Keratinocyte (primary cell): ENCODE results near the gene CALY. TPM values are rescaled to one million over a fixed set of nuclear protein-coding genes. Genes with fewer than 3 reads are reported as not detected.

Experiments
- DNase-seq: peaks from one replicate; pipeline ENCODE4 v3.0.0-alpha.2; 2011; ENCODE audit warnings: low read depth, missing footprints, low spot score
- FAIRE-seq: peaks from 2 replicates; lab custom pipeline; 2011; peaks lifted over from hg19 to GRCh38; lab: Jason Lieb, UNC
- H2AFZ ChIP-seq: 2 replicates; pipeline ENCODE4 v1.6.0; 2012; ENCODE audit warnings: low read length, control low read depth, inconsistent platforms; ENCODE audit not compliant: control insufficient read depth
- H3K27ac ChIP-seq: 2 replicates; pipeline ENCODE4 v1.5.1; 2011; ENCODE audit warnings: low read length; ENCODE audit not compliant: control insufficient read depth, insufficient read depth
- H3K27me3 ChIP-seq: 3 replicates; pipeline ENCODE4 v1.6.0; 2011; ENCODE audit warnings: low read length; ENCODE audit not compliant: control insufficient read depth, insufficient read depth; ENCODE audit errors: extremely low read depth
- H3K36me3 ChIP-seq, 2 experiments: 2 replicates in 1 of 2; 3 replicates in 1 of 2; pipeline ENCODE4 v1.5.1; 2011; ENCODE audit warnings: low read length in 2 of 2, mild to moderate bottlenecking in 1 of 2; ENCODE audit not compliant: control insufficient read depth in 2 of 2, insufficient read depth in 2 of 2; ENCODE audit errors: extremely low read depth in 1 of 2
- H3K4me1 ChIP-seq: 3 replicates; pipeline ENCODE4 v1.5.1; 2011; ENCODE audit warnings: low read length; ENCODE audit not compliant: control insufficient read depth, insufficient read depth; ENCODE audit errors: extremely low read depth
- H3K4me2 ChIP-seq: 3 replicates; pipeline ENCODE4 v1.6.0; 2011; ENCODE audit warnings: low read depth, low read length; ENCODE audit not compliant: control insufficient read depth, insufficient read depth; ENCODE audit errors: extremely low read depth
- H3K4me3 ChIP-seq, 3 experiments: fragments of 200-600 bp in 1 of 3; sonication (generic) in 1 of 3; 2 replicates in 2 of 3; 3 replicates in 1 of 3; pipeline ENCODE4 v1.5.1; 2011 to 2016; ENCODE audit warnings: low read length in 3 of 3, mild to moderate bottlenecking in 3 of 3, control low read depth in 2 of 3, inconsistent platforms in 1 of 3, low read depth in 1 of 3, mixed read lengths in 1 of 3, mixed run types in 1 of 3, moderate library complexity in 1 of 3; ENCODE audit not compliant: control insufficient read depth in 2 of 3, insufficient read depth in 2 of 3; ENCODE audit errors: extremely low read depth in 1 of 3
- H3K79me2 ChIP-seq: 2 replicates; pipeline ENCODE4 v1.6.0; 2012; ENCODE audit warnings: low read length; ENCODE audit not compliant: control insufficient read depth, insufficient read depth
- H3K9ac ChIP-seq: 3 replicates; pipeline ENCODE4 v1.6.0; 2011; ENCODE audit warnings: low read length; ENCODE audit not compliant: control insufficient read depth, insufficient read depth; ENCODE audit errors: extremely low read depth
- H3K9me1 ChIP-seq: 3 replicates; pipeline ENCODE4 v1.6.0; 2011; ENCODE audit warnings: low read length; ENCODE audit not compliant: control insufficient read depth, insufficient read depth; ENCODE audit errors: extremely low read depth
- H3K9me3 ChIP-seq: 2 replicates; pipeline ENCODE4 v1.5.1; 2012; ENCODE audit warnings: low read depth, low read length; ENCODE audit not compliant: control insufficient read depth
- H4K20me1 ChIP-seq: 3 replicates; pipeline ENCODE4 v1.6.0; 2011; ENCODE audit warnings: low read length; ENCODE audit not compliant: control insufficient read depth, insufficient read depth; ENCODE audit errors: extremely low read depth
- CTCF ChIP-seq, 3 experiments: IDR thresholded peaks in 1 of 3; conservative IDR thresholded peaks in 1 of 3; optimal IDR thresholded peaks in 1 of 3; 2 replicates in 2 of 3; 3 replicates in 1 of 3; pipeline versions ENCODE3 to v1.5.1; 2011; ENCODE audit warnings: low read length in 3 of 3, mild to moderate bottlenecking in 3 of 3, moderate library complexity in 2 of 3, control low read depth in 1 of 3, inconsistent platforms in 1 of 3; ENCODE audit not compliant: insufficient read depth in 2 of 3; ENCODE audit errors: extremely low read depth in 1 of 3
- EZH2 ChIP-seq: IDR thresholded peaks from one replicate; pipeline ENCODE4 v1.6.1; 2012; ENCODE audit warnings: inconsistent platforms, mild to moderate bottlenecking, low read length, moderate library complexity
- dilution Hi-C: fragments of 300-500 bp; cut with MboI; formaldehyde crosslinking; loops from one replicate; pipeline ENCODE4 v1.7.0; 2020; ENCODE audit warnings: low sequenced_read_pairs; ENCODE audit not compliant: extremely low pct_ligation_motif_present
- polyA plus RNA-seq, 5 experiments: library from polyadenylated mRNA; depleted of rRNA in 3 of 5; stranded (reverse) in 3 of 5; stranded (forward) in 1 of 5; unstranded in 1 of 5; fragments of >200 nt; gene quantifications; 1 replicate in 1 of 5; 2 replicates in 3 of 5; 3 replicates in 1 of 5; pipeline versions ENCODE4 v1.2.1 to v1.2.3, GENCODE V29; 2011 to 2012; ENCODE audit warnings: missing spikeins in 2 of 5, low read depth in 1 of 5, low replicate concordance in 1 of 5

The CALY gene
- polyA plus RNA-seq, 1 donor (not counting 4 experiments of a cell fraction or from before 2014, with no cell fraction given): not detected

- dilution Hi-C loops: no loop called here
- TF ChIP-seq EZH2: no peak
- no peak for TF ChIP-seq CTCF (optimal IDR thresholded peaks at IDR 0.05 in 1 of 3, IDR thresholded peaks at IDR 0.05 in 1 of 3, conservative IDR thresholded peaks at IDR 0.05 in 1 of 3; ENCODE audit: extremely low read depth in 1 of 3, insufficient read depth in 2 of 3, low read length in 3 of 3)
- Histone ChIP-seq H3K27ac (no peak overlapping the region), H3K4me1 (peaks cover 5% of the 10 kb centered on the region), H4K20me1 (no peaks in the 10 kb centered on the region), H3K9ac (no peak overlapping the region), H3K79me2 (no peaks in the 10 kb centered on the region), H3K36me3 (peaks cover 27 to 34% of the 10 kb centered on the region in 2 experiments), H3K4me3 (no peak overlapping the region), H2AFZ (no peak overlapping the region), H3K9me1 (no peaks in the 10 kb centered on the region), H3K4me2 (no peak overlapping the region), H3K9me3 (no peaks in the 10 kb centered on the region), H3K27me3 (no peaks in the 10 kb centered on the region)
- FAIRE-seq (no peak), DNase-seq (no peak)
Observed at GRCh38 chr10:133366130-133366478, 29.4 kb upstream of the CALY start.

- no peak overlapping the region for H3K4me3 ChIP-seq
- no peak overlapping the region for H3K9ac ChIP-seq
- peaks cover 27 to 33% of the 10 kb centered on the region in 2 experiments for H3K36me3 ChIP-seq
- no peaks in the 10 kb centered on the region for H3K9me3 ChIP-seq
- TF ChIP-seq CTCF (optimal IDR thresholded peaks at IDR 0.05 in 1 of 3, IDR thresholded peaks at IDR 0.05 in 1 of 3, conservative IDR thresholded peaks at IDR 0.05 in 1 of 3; ENCODE audit: extremely low read depth in 1 of 3, insufficient read depth in 2 of 3, low read length in 3 of 3) (no peak), EZH2 (no peak)
- no peaks in the 10 kb centered on the region for H3K9me1 ChIP-seq
- H3K4me2 ChIP-seq: peak overlapping the region; percentile 22
- no peaks in the 10 kb centered on the region for H3K79me2 ChIP-seq
- FAIRE-seq: no peak
- no peak for DNase-seq
- no peaks in the 10 kb centered on the region for H4K20me1 ChIP-seq
- H3K27me3 ChIP-seq: no peaks in the 10 kb centered on the region
- H3K4me1 ChIP-seq: peaks cover 5% of the 10 kb centered on the region
- no peak overlapping the region for H3K27ac ChIP-seq
- dilution Hi-C loops: no loop called here
- no peak overlapping the region for H2AFZ ChIP-seq
Observed at GRCh38 chr10:133365461-133366129, 28.9 kb upstream of the CALY start.
